Left lung (tissue), 10 donors: ENCODE measurements around the gene FAM98C. TPM values are rescaled to one million over a fixed set of nuclear protein-coding genes. Genes with fewer than 3 reads are reported as not detected.

Experiments used
- ATAC-seq: fragments of 200-7000 bp; cut with Tn5 transposase; one replicate; pipeline ENCODE4 v1.9.1; 2020; ENCODE audit warnings: moderate library complexity
- DNase-seq, 4 donors: peaks; one replicate each; pipeline ENCODE4 v3.0.0-alpha.2; 2013 to 2020
- H3K27ac ChIP-seq, 2 donors: fragments of 200-600 bp; sonication (generic) in 1 of 2; one replicate each; pipeline versions ENCODE4 v1.5.0 to v1.8.0; 2020 to 2021
- H3K27me3 ChIP-seq, 2 donors: fragments of 200-600 bp; sonication (generic) in 1 of 2; one replicate each; pipeline versions ENCODE4 v1.5.0 to v1.8.0; 2020 to 2021
- H3K36me3 ChIP-seq, 2 donors: fragments of 200-600 bp; sonication (generic) in 1 of 2; one replicate each; pipeline versions ENCODE4 v1.5.0 to v1.8.0; 2020 to 2021
- H3K4me1 ChIP-seq, 2 donors: fragments of 200-600 bp; one replicate each; pipeline ENCODE4 v1.8.0; 2021
- H3K4me3 ChIP-seq, 2 donors: fragments of 200-600 bp; sonication (generic) in 1 of 2; one replicate each; pipeline versions ENCODE4 v1.5.0 to v1.8.0; 2020 to 2021; ENCODE audit warnings: mild to moderate bottlenecking in 1 of 2
- H3K9me3 ChIP-seq, 2 donors: fragments of 200-600 bp; sonication (generic) in 1 of 2; one replicate each; pipeline versions ENCODE4 v1.5.0 to v1.8.0; 2020 to 2021
- intact Hi-C, 2 donors: fragments of 100-400 bp; cut with DNase I; formaldehyde crosslinking; loops; one replicate each; pipeline versions ENCODE4 v1.11.2 to v1.14.2; 2022
- polyA plus RNA-seq, 6 donors: library from polyadenylated mRNA; unstranded; fragments of 120-200 nt; gene quantifications; one replicate each; pipeline ENCODE4 v1.2.1, GENCODE V29; 2013; ENCODE audit not compliant: insufficient read length in 6 of 6
- total RNA-seq, 2 donors: library from RNA; stranded (reverse); fragmentation: NEBNext Ultra II Directional; extraction: Animal tissue kit (Norgen Biotek cat#: 25700); gene quantifications; one replicate each; pipeline ENCODE4 v1.2.1, GENCODE V29; 2021
- TF ChIP-seq, protein P1 (sequence below), 2 donors: fragments of 200-600 bp; sonication (generic) in 1 of 2; IDR thresholded peaks; one replicate each; pipeline versions ENCODE4 v1.5.0 to v1.8.0; 2021; ENCODE audit warnings: antibody characterized with exemption in 2 of 2
- donor health status: DM: no; HTN: yes; CAD: no.
- donor health status: DM: no; HTN: no; CAD: no.

FAM98C gene
- total and polyA plus RNA-seq, 8 donors = 13.3 to 21.2 (median 18.0) TPM

DNA sequence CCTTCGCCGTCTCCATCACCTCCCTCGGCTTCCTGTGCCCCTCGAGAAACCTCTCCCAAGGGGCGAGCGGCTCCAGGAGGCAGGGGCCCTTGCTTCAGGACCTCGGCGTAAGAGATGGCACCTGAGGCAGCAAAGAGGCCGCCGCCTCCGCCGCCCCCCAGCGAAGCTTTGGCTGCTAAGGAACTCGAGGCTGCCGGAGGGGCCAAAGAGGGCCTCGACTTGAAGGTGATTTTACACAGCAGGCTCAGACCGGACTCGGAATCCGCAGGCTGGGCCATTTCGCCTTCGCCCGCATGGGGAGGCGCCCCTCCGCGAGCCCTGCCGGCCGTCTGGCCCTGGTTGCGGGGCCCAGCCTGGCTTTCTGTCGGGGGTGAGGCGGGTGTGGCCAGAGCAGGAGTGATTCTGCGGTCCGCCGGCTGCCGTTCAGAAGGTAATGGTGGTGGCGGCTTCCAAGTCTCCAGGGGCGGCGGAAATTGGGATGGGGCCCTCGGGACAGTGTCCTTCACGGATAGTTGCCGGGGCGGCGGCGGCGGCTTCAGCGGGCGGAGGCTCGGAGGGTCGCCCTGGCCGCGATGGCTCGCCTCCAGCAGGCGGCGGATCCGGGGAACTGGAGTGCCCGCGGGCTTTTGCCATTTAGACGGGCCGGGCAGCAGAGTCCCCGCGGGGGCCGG is 16.5 kb upstream of the FAM98C start:
- Histone ChIP-seq H3K4me1 (peaks cover 17 to 42% of the 10 kb centered on the region in 2 donors), H3K27ac (no peak overlapping the region), H3K27me3 (peaks cover 0 to 68% of the 10 kb centered on the region in 2 donors), H3K4me3 (peak overlapping the region in 1 of 2 donors; percentile 54), H3K36me3 (peaks cover 0 to 49% of the 10 kb centered on the region in 2 donors), H3K9me3 (no peaks in the 10 kb centered on the region)
- intact Hi-C loops = no loop called here
- DNase-seq (peak in 1 of 4 donors; percentile 83), ATAC-seq (no peak)
- TF ChIP-seq, protein P1, sequence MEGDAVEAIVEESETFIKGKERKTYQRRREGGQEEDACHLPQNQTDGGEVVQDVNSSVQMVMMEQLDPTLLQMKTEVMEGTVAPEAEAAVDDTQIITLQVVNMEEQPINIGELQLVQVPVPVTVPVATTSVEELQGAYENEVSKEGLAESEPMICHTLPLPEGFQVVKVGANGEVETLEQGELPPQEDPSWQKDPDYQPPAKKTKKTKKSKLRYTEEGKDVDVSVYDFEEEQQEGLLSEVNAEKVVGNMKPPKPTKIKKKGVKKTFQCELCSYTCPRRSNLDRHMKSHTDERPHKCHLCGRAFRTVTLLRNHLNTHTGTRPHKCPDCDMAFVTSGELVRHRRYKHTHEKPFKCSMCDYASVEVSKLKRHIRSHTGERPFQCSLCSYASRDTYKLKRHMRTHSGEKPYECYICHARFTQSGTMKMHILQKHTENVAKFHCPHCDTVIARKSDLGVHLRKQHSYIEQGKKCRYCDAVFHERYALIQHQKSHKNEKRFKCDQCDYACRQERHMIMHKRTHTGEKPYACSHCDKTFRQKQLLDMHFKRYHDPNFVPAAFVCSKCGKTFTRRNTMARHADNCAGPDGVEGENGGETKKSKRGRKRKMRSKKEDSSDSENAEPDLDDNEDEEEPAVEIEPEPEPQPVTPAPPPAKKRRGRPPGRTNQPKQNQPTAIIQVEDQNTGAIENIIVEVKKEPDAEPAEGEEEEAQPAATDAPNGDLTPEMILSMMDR (IDR thresholded peaks at IDR 0.05) = no peak

DNA sequence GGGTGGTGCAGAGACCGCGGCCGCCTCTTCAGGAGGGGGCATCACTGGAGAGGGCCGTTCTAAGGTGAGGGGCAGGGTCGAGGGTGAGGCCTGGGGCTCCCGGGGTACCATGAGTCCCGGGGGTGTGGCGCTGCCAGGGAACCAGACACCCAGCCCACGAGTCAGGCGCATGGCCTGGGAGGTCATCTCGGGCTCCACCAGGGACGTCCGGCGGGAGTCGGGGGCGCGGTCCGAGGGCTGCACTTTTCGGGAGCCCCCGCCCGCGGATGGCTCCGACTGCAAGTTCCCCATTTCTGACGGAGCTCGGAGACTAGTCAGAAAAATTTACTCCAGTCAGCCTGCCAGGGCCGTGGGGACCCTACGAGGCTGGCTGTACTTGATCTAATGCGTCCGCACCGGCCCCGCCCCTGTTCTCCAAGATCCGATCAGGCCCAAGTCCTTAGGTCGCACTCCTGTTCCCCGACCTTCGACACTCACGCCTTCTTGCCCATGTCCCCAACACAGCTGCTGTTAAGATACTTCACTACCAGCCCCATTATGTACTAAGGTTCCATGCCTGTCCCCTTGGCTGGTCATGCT is 15.8 kb upstream of the FAM98C start:
- H3K9me3 ChIP-seq = no peaks in the 10 kb centered on the region
- H3K4me1 ChIP-seq = peaks cover 17 to 42% of the 10 kb centered on the region in 2 donors
- DNase-seq = peak in 1 of 4 donors; percentile 52
- intact Hi-C loops = no loop called here
- peaks cover 0 to 74% of the 10 kb centered on the region in 2 donors for H3K27me3 ChIP-seq
- H3K4me3 ChIP-seq = peak overlapping the region; percentile 40 to 54
- H3K27ac ChIP-seq = peak overlapping the region in 1 of 2 donors; percentile 70
- peaks cover 0 to 43% of the 10 kb centered on the region in 2 donors for H3K36me3 ChIP-seq
- ATAC-seq = no peak
- TF ChIP-seq, protein P1 (IDR thresholded peaks at IDR 0.05) = no peak

DNA sequence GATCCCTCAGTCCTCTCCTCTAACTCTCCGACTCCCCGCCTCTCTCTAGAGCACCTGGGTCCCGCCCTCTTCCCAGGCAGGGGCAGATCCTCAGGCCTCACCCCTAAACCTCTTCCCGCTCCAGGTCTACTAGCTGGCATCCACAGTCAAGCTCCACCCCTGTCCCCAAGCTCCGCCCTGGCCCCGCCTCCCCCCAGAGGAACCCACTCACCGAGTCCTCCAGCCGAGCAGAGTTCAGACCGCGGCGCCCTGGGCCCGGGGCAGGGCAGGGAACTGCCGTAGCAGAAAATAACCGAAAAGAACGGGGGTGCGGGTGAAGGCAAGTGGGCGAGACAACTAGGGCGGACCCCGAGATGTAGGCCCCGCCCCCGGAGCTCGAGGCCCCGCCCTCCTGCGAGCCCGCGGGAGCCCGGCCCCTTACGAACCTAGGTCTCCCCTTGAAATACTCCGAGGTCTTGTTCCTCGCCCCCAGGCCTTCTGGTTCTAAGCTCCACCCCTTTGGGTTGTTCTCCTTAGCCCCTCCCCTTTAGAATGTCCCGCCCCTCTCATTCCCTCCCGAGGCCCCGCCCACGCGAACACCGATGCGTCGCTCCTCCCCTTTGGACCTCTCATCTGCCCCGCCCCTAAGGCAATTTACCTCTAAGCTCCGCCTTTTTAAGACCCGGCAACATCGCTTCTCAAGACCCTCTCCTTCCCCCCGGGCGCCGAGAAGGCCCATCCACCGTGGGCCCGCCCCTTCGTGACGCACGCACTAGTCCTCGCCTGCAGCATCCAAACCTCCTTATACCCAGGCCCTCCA is 15.1 kb upstream of the FAM98C start, which contains the start of gene GGN:
Gene GGN (minus strand): TSS at position 485 of the 799 bp plus-strand sequence. CDS start 773 bp downstream, outside the sequence.
- Histone ChIP-seq H3K36me3 (peaks cover 0 to 36% of the 10 kb centered on the region in 2 donors), H3K27me3 (peaks cover 0 to 80% of the 10 kb centered on the region in 2 donors), H3K4me1 (peaks cover 17 to 42% of the 10 kb centered on the region in 2 donors), H3K4me3 (peak within 1 kb of the TSS; percentile 40 to 54), H3K9me3 (no peaks in the 10 kb centered on the region), H3K27ac (peak within 1 kb of the TSS; percentile 5 to 70)
- DNase-seq = peak in 3 of 4 donors; percentile 72 to 94 (median 88)
- intact Hi-C loops = no loop called here
- TF ChIP-seq, protein P1 (IDR thresholded peaks at IDR 0.05) = no peak
- ATAC-seq = peak; percentile 93

DNA sequence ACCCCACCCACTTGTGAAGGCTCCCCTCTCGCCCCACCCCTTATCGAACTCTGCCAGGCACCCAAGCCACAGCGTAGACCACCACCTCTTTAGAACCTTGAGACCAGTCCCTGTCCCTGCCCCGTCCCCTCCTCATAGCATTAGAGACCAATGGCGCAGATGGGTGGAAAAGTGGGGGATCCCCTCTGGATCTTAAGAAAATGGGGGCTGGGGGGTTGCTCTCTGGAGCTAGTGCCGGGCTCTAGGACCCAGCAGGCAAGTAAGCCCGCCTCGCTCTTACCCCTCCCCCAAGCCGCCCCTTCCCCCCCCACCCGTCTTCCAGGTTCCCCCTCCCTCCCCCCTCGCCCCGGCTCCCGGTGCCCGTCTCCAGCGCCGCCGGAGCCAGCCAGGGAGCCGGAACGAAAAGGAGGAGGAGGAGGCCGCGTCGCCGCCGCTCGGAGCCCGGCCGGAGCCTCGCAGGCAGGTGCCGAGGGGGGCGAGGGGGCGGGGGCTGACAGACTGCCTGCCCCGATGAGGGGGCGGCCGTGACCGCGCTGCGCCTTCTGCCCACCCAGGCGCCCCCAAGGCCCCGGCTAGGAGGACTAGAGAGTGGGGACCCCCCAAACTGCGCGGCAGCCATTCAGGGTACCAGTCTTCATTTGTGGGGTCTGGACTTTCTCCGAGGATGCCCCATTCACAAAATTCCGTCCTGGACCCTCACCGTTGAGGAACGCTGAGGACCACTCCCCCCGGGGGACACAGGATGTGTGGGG is 14.4 kb upstream of the FAM98C start, which contains the start of gene SPRED3:
Gene SPRED3 (plus strand): TSS at position 349 of the 752 bp plus-strand sequence. CDS start 1,606 bp downstream, outside the sequence.
- H3K4me3 ChIP-seq = peak within 1 kb of the TSS; percentile 40 to 54
- TF ChIP-seq, protein P1 (IDR thresholded peaks at IDR 0.05) = no peak
- peaks cover 17 to 42% of the 10 kb centered on the region in 2 donors for H3K4me1 ChIP-seq
- peak; percentile 2 for ATAC-seq
- H3K9me3 ChIP-seq = no peaks in the 10 kb centered on the region
- peak in 1 of 4 donors; percentile 80 for DNase-seq
- peaks cover under 1 to 87% of the 10 kb centered on the region in 2 donors for H3K27me3 ChIP-seq
- H3K36me3 ChIP-seq = peaks cover 0 to 28% of the 10 kb centered on the region in 2 donors
- H3K27ac ChIP-seq = peak within 1 kb of the TSS; percentile 48 to 70
- intact Hi-C loops = no loop called here
